GM18511 (cell line): Measurements from ENCODE around the gene TECR.
A peak's percentile ranks its signal among the peaks of the same experiment; 100 is the strongest.
"Not testable (repeated sequence)": the region's sequence is repeated elsewhere in the genome, so short reads cannot be mapped to it uniquely, and the experiment has no call there.

Experiments
- ATAC-seq: cut with Tn5 transposase; IDR thresholded peaks from one replicate; pipeline ENCODE4 v1.9.1; 2021; ENCODE audit warnings: mild to moderate bottlenecking, moderate library complexity; ENCODE audit not compliant: unreplicated experiment

Gene TECR

DNA sequence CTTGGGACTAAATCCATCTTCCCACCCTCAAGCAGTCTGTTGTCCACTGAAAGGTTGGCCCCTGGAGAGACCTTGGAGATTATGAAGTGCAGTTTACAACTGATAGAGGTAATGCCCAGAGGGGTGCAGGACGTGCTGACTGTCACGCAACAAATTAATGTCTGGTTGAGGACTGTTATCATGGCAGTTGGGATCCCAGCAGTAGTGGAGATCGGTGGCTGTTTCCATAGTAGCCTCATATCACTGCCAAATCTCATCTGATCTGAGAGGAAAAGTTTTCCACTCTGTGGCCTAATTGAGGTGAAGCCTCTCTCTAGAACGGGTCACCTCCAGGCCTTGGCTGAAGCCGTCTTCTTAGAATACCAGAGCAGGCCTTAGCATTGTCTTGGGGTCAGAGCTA, 4.1 kb downstream of the TECR start:
- ATAC-seq = no peak

DNA sequence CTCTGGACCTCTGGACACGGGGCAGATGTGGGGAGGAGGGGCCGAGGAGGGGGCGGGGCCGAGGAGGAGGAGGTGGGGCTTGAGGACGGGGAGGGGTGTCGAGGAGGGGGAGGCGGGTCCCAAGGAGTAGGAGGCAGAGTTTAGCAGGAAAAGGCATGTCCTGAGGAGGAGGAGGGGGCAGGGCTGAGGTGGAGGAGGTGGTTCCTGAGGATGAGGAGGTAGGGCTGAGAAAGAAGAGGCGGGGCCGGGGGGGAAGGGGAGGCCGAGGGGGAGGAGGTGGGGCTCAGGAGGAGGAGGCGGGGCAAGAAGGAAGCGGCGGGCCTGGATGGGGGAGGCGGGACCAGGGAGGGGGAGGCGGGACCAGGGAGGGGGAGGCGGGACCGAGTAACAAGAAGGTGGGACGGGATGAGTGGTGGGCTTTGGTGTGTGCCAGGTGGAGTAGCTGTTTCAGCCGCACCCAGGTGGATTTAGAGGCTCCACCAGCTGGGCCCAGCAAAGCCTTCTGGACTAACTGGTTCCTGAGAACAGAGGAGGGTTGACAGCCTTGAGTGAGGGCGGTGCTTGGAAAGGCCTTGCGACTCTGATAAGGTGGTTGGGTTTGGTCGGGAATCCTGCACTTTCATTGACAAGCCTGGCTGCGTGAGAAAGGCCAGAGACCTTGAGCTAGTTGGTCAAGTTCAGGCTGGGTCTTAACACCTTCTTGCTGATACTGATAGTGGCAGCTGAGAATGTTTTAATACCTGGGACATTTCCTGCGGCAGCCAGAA, 7.7 kb downstream of the TECR start:
- no peak for ATAC-seq

DNA sequence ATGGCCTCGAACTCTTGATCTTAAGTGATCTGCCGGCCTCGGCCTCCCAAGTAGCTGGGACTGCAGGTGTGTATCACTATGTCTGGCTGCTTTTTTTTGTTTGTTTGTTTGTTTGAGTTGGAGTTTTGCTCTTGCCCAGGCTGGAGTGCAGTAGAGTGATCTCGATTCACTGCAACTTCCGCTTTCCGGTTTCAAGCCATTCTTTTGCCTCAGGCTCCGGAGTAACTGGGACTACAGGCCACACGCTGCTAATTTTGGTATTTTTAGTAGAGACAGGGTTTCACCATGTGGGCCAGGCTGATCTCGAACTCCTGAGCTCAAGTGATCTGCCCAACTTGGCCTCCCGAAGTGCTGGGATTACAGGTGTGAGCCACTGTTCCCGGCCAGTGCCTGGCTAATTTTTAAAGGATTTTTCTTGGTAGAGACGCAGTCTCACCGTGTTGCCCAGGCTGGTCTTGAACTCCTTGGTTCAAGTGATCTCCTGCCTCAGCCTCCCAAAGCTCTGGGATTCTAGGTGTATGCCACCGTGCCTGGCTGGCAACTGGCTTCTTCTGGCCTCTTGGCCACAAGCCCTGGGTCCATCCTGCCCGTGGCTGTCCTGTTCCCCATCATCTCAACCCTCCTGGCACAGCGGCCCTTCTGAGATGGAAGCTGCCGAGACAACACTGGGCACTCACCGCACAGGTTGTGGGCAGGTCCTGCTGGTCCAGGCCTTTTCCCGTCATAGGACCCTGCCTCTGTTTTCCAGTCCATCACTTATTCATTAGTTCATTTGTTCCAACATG, 11.5 kb downstream of the TECR start:
- no peak for ATAC-seq

DNA sequence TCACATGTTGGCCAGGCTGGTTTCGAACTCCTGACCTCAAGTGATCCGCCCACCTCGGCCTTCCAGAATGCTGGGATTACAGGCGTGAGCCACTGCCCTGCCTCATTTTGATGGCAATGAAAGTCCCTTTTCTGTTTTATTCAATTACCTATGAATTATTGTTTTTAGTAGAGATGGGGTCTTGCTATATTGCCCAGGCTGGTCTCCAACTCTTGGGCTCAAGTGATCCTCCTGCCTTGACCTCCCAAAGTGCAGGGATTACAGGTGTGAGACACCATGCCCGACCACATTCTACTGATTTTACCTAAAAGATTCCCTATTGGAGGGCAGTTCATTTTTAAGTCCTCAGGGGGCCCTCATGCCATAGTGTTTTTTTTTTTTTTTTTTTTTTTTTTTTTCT, 12.6 kb downstream of the TECR start:
- not testable (repeated sequence) for ATAC-seq

DNA sequence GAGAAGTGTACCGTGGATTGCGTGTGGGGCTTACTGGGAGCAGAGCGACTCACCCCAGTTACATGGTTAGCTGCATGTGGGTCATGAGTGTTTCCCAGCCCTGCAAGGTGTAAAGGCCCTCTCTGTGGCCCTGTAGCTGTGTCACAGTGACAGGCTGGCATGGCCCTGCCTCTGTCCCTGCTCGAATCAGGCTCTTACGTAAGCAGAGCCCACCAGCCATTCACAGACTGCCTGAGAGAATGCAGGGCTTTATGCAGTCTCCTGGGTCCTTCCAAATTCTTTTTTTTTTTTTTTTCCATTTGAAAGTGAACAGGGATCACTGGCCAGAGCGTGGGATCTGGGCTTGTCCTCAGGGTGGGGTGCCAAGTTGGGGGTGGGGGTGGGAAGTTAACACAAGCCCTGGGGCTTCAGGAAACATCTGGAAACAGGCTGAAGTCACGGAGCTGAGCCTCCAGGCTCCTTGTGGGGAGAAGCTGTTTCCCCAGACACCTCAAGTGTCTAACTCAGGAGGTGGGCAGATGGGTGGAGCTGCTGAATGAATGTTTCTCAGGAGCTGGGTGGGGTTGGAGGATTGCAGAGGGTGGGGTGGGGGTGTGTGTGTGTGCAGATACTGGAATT, 13.4 kb downstream of the TECR start:
- ATAC-seq = no peak

DNA sequence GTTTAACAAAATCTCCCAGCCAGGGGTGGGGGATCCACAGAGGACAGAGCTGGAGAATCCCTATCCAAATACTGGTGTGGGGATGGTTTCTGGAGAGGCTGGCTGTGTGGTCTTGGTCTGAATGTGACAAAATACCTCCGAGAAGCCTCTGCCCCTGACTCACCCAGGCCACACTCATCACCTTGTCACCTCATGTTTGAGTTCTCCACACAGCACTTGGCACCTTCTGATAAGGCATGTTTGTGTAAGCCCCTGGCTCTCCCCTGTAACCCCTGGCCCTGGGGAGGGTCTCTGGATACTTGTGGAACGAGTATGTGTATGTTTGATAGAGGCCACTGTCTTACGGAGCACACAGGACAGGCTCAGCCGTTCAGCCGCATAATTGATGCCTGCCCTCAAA, 14.7 kb downstream of the TECR start:
- ATAC-seq = no peak

DNA sequence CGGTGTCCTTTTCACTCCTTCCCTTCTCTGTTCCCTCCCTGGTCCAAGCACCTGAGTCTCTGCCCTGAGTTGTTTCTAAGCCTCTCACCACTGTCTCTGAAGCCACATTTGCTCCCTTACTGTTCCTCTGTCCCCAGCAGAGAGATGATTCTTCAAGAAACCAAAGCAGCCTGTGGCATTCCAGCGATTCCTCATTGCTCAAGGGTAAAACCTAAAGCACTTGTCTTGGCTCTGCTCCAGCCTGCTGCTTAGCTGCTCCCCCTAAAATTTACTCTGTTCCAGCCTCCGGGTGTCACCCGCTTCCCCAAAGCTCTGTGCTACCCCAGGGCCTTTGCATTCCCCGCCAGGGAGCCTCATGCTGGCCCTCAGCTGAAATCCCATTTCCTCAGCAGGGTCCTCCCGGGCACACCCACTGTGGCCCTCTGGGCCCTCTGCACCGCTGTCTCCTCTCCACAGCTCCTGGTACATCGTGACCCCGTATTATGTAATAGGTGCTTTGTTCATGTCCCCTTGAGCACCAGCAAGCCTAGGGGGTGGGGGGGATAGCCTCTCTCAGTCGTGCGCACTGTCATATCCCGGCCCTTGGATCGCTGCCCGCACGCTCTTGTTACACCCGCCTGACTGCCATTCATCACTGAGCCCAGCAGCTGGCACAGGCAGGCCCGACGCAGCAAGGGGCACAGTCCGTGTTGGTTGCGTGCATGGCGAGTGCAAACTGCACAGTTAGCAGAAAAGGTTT, 15.8 kb downstream of the TECR start:
- ATAC-seq = no peak

DNA sequence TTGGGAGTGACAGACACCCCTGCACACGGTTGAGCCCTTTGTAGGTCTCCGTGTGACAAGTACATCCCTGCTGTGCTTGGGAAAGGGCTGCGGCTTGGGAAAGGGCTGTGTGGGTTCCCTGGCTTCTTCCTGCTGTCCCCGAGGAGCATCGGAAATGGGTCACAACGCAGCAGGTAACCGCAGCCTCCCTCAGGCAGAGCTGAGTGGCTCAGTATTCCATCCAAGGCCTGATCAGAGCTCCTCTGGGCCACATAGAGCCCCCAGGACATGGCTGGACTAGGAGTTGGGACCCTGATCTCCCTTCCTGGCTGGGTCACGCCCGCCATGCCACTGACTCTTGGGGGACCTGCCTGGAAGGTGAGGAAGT, 16.3 kb downstream of the TECR start:
- ATAC-seq = no peak

DNA sequence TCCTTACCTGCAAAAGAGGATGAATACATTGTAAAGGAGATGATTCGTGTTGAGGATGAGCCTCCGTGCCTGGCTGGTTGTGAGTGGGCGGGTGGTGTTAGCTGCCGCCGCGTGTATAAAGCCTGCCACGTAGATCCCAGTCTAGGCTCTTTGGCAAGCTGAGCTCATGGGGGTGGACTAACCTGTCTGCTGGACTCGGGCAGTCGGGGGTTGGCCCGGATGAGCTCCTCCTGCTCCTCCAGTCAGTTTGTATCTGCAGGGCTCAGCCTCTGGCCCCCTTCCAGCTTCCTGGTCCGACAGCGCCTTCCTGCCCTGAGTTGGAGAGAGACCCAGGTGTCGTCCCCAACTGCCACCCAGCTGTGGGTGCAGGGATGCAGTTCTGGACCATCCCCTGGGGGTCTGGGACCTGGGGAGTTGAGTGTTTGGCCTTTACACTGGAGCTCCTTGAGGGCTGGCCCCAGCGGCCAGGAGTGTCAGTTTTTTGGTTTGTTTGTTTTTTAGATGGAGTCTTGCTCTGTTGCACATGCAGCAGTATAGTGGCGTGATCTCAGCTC, 20.9 kb downstream of the TECR start:
- no peak for ATAC-seq

DNA sequence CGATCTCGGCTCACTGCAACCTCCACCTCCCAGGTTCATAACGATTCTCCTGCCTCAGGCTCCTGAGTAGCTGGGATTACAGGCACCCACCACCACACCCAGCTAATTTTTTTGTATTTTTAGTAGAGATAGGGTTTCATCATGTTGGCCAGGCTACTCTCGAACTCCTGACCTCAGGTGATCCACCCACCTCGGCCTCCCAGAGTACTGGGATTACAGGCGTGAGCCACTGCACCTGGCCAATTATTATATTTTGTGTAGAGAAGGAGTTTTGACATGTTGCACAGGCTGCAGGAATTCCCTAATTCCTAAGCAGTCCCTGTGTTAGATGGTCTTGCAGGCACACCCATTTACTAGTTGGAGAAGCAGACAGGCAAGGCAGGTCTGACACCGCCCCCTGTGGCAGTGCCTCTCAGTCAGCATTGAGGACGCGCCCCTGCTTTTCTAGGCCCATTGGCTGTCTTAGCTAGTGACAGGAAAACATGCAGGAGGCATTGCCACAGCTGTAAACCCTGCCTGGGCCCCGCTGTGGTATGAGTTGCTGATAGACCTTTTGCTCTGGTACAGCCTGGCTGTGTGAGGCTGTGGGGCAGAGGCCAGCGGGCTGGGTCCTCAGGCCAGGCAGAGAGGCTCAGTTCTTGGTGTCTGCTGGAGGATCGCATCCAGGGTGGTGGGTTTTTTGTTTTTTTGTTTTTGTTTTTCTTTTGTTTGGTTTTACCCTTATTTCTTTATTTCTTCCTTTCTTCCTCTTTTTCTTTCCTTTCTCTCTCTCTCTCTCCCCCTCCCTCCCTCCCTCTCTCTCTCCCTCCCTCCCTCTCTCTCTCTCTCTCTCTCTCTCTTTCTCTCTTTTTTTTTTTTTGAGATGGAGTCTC, 22.0 kb downstream of the TECR start:
- ATAC-seq = not testable (repeated sequence)

DNA sequence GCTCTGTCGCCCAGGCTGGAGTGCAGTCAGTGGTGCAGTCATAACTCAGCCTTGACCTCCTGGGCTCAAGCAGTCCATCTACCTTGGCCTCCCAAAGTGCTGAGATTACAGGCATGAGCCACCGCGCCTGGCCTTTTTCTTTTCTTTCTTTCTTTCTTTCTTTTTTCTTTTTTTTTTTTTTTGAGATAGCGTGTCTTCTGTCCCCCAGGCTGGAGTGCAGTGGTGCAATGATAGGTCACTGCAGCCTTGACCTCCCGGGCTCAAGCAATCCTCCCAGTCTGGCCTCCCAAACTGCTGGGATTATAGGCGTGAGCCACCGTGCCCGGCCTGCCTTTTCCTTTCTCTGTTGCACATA, 22.6 kb downstream of the TECR start:
- not testable (repeated sequence) for ATAC-seq

DNA sequence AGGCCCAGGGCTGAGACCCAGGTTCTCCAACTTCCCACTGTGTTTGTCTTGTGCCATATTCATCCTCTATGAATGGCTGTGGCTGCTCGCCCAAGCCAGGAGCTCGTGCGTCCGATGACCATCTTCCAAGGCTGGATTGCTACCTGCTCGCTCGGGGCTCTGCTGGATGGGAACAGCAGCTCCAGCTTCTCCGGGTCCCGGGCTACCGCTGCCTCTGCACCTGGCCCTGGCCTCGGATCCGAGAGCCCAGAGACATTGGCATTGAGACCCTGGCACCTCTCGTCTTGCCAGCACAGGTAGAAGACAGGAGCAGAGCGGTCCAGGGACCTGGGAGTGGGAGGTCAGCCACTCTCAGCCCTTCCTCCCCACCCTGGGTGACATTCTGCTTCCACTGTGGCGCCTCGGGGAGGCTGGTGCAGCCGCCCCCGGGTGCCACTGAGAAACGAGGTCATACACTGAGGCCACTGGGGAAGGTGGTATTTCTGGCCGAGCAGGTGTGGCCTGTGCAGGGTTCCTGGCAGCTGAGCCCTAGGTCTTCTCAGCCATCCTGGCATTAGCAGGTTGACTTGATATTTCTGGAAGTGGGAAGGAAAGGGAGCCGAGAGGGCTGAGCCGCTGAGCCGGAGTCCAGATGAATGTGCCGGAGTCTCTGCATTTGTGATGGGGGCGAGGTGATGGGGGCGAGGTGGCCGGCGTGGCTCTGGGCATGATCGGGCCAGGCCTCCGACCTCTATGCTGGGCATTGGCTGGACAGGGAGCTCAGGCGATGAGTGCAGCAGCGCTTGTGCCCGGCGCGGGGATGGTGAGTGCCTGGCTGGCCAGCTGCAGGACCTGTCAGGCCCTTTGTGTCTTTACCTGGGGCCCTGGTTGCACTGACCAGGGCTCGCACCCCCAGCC, 23.9 kb downstream of the TECR start:
- ATAC-seq = no peak

DNA sequence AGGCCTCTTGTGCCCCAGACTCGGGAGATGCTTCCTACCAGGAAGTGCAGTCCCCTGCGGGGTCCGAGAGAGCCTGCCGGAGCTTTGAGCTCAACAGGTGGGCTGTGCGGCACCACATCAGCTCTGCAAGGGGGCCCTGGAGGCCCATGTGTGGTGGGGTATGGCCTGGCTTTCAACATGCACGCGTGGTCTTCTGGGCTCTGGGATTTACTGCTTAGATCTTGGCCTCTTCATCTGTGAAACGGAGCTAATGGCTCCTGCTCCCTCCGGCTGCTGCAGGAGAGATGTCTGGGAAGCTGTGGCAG, 24.5 kb downstream of the TECR start:
- no peak for ATAC-seq

DNA sequence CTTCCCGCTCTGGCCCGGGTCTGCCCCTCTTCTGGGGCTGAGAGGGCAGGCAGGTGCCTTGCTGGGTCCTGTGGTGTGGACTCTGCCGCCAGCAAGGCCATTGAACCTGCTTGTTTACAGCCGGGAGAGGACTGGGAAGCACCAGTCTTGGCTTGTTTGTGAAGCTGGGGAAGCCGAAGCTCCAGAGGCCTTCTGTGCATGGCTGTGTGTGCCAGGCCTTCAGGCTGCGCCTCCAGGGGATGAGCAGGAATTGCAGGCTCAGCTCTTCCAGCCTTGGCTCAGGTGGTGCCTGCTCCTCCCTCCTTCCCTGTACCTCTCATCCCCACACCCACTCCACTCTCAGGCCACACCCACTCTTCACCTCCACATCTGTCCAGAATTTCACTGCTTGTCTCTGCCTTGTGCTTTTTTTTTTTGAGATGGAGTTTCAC, 25.0 kb downstream of the TECR start:
- ATAC-seq = no peak

DNA sequence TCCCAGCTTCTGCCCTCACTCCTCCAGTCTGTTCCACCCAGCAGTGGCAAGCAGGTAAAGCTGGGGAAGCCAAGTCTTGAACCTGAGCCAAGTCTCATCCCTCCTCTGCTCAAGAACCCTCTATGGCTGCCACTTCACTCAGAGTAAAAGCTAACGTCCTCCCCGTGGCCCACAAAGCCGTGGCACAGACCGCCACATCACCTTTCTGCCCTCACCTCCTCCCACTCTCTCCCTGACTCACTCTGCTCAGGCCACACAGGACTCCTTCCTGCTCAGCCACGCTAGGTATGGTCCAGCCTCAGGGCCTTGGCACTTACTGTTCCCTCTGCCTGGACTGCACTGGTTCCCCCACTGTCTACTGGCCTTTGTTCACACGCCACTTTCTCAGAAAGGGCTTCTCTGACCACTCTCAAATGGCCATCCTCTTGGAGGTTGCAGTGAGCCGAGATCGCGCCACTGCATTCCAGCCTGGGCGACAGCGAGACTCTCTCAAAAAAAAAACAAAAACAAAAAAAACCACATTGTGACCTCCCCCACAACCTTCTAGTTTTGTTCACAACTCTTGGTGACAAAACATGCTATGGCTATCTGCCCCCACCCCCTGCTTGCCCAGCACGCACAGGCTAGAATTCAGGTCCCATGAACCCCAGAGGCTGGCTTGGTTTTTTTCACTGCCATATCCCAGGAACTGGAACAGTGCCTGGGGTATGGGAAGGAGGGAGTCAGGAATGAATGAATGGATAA, 26.7 kb downstream of the TECR start:
- ATAC-seq = peak; percentile 11

DNA sequence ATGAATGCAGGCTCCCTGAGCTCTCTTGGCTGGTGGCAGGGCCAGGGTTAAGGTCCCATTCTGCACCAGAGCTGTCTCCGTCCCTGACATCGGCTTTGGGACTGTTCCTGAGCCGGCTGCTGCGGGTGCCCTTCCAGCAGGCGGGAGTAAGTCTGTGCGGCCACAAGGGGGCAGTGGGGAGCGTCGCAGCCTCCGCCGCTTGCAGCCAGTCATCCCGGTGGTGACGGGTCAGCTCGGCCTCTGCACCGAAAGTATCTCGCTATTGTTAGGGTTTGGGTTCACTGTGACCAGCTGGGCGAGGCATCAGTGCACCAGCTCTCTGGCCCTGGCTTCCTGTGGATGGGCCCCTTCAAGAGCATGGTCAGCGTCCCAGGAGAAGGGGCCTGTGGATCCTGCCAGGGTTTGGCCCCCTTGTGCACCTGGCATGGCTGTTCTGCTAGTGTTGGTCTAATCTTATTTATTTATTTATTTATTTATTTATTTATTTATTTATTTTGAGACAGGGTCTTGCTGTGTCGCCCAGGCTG, 27.3 kb downstream of the TECR start:
- peak; percentile 73 for ATAC-seq

DNA sequence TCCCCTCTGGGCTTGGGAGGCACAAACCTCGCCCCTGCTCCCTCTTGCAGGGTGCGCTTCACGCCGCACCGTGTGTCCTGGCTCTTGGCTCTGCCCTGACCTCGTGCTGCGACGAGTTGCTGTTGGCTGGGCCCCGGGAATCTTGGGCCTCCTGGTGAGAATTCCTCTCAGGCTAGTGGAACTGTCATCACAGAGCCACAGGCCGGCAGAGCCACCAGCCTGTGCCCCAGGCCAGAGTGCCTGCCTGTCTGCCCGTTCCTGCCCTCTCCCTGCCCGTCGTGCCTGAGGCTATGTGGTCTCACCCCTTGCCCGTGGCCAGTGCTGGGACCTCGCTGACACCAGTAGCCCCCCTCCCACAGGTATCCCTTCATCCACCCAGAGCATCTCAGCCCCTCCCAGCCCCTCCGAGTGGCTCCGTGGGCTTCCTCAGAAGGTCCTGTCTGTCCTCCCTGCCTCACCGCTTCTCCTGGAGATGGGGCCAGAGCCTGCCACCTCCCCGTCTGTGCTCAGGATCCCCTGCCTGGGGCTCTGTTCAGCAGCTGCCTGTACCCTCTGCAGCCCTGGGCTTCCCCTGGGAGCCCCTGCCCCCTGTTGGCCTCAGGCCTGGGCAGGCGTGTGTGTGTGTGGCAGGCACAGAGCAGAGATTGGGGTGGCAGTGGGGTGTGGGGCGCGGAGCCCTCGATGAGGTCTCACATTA, 29.1 kb downstream of the TECR start:
- no peak for ATAC-seq
